H9 (cell line): Measurements from ENCODE around the gene PCBD2. TPM values are rescaled to one million over a fixed set of nuclear protein-coding genes. Genes with fewer than 3 reads are reported as not detected.

Experiments
- DNase-seq: peaks from one replicate; pipeline ENCODE4 v3.0.0-alpha.2; 2017
- H2AFZ ChIP-seq: one replicate; pipeline ENCODE4 v1.6.1; 2013; ENCODE audit warnings: mild to moderate bottlenecking, low read length, control low read depth, moderate library complexity
- H2AK5ac ChIP-seq: 2 replicates; pipeline ENCODE4 v1.6.1; 2013; ENCODE audit warnings: low read length, control low read depth, mixed read lengths; ENCODE audit not compliant: insufficient read length
- H2BK120ac ChIP-seq: one replicate; pipeline ENCODE4 v1.6.1; 2013; ENCODE audit warnings: low read depth, mild to moderate bottlenecking, low read length, control low read depth, inconsistent platforms; ENCODE audit not compliant: poor library complexity, severe bottlenecking
- H2BK12ac ChIP-seq: 2 replicates; pipeline ENCODE4 v1.6.1; 2013; ENCODE audit warnings: low read length, control low read depth, mixed read lengths, low read depth; ENCODE audit not compliant: insufficient read length
- H2BK15ac ChIP-seq: 2 replicates; pipeline ENCODE4 v1.6.1; 2013; ENCODE audit warnings: low read depth, low read length, control low read depth
- H2BK20ac ChIP-seq: one replicate; pipeline ENCODE4 v1.6.1; 2013; ENCODE audit warnings: low read depth, mild to moderate bottlenecking, low read length, control low read depth, inconsistent platforms; ENCODE audit not compliant: poor library complexity, severe bottlenecking
- H2BK5ac ChIP-seq: 2 replicates; pipeline ENCODE4 v1.6.1; 2013; ENCODE audit warnings: low read length, control low read depth, mixed read lengths; ENCODE audit not compliant: insufficient read length
- H3K14ac ChIP-seq: 2 replicates; pipeline ENCODE4 v1.6.1; 2013; ENCODE audit warnings: low read length, control low read depth; ENCODE audit not compliant: insufficient read depth
- H3K18ac ChIP-seq: 2 replicates; pipeline ENCODE4 v1.6.1; 2013; ENCODE audit warnings: low read depth, mild to moderate bottlenecking, mixed read lengths, low read length, control low read depth; ENCODE audit not compliant: insufficient read length
- H3K23ac ChIP-seq: 2 replicates; pipeline ENCODE4 v1.6.1; 2013; ENCODE audit warnings: low read length, control low read depth, mixed read lengths, low read depth; ENCODE audit not compliant: insufficient read length
- H3K23me2 ChIP-seq: 2 replicates; pipeline ENCODE4 v1.6.1; 2013; ENCODE audit warnings: low read depth, mild to moderate bottlenecking, mixed read lengths, low read length, control low read depth; ENCODE audit not compliant: insufficient read length, poor library complexity, severe bottlenecking
- H3K27ac ChIP-seq: 2 replicates; pipeline ENCODE4 v1.5.1; 2013; ENCODE audit warnings: low read length, control low read depth, mixed read lengths, low read depth; ENCODE audit not compliant: insufficient read length
- H3K27me3 ChIP-seq: 2 replicates; pipeline ENCODE4 v1.6.1; 2013; ENCODE audit warnings: low read length, control low read depth, inconsistent platforms; ENCODE audit not compliant: insufficient read depth
- H3K4ac ChIP-seq: 2 replicates; pipeline ENCODE4 v1.6.1; 2013; ENCODE audit warnings: low read depth, mild to moderate bottlenecking, control low read depth, inconsistent platforms, low read length, moderate library complexity
- H3K4me1 ChIP-seq: 2 replicates; pipeline ENCODE4 v1.6.1; 2013; ENCODE audit warnings: low read length, control low read depth, inconsistent platforms; ENCODE audit not compliant: insufficient read depth
- H3K4me2 ChIP-seq: 2 replicates; pipeline ENCODE4 v1.6.1; 2013; ENCODE audit warnings: low read length, control low read depth, mixed read lengths; ENCODE audit not compliant: insufficient read length, insufficient read depth
- H3K56ac ChIP-seq: 2 replicates; pipeline ENCODE4 v1.6.1; 2013; ENCODE audit warnings: low read depth, mild to moderate bottlenecking, mixed read lengths, low read length, control low read depth; ENCODE audit not compliant: insufficient read length
- H3K79me1 ChIP-seq: 2 replicates; pipeline ENCODE4 v1.6.1; 2013; ENCODE audit warnings: low read depth, mild to moderate bottlenecking, moderate library complexity, low read length, control low read depth, inconsistent platforms; ENCODE audit not compliant: insufficient read depth, poor library complexity, severe bottlenecking
- H3K79me2 ChIP-seq: 2 replicates; pipeline ENCODE4 v1.6.1; 2013; ENCODE audit warnings: low read length, control low read depth, inconsistent platforms; ENCODE audit not compliant: insufficient read depth
- H3K9ac ChIP-seq: 2 replicates; pipeline ENCODE4 v1.6.1; 2013; ENCODE audit warnings: low read length, control low read depth, mixed read lengths; ENCODE audit not compliant: insufficient read length; ENCODE audit errors: extremely low read depth
- H3K9me3 ChIP-seq: one replicate; pipeline ENCODE4 v1.6.1; 2013; ENCODE audit warnings: low read depth, low read length, inconsistent platforms; ENCODE audit not compliant: control insufficient read depth
- H3T11ph ChIP-seq: one replicate; pipeline ENCODE4 v1.6.1; 2013; ENCODE audit warnings: mild to moderate bottlenecking, low read length, control low read depth, inconsistent platforms
- H4K20me1 ChIP-seq: one replicate; pipeline ENCODE4 v1.6.1; 2013; ENCODE audit not compliant: control insufficient read depth, insufficient read length, insufficient read depth
- H4K5ac ChIP-seq: 2 replicates; pipeline ENCODE4 v1.6.1; 2013; ENCODE audit warnings: low read depth, mild to moderate bottlenecking, mixed read lengths, low read length, control low read depth; ENCODE audit not compliant: insufficient read length
- H4K8ac ChIP-seq: replicated peaks from 2 replicates; pipeline ENCODE4 v1.6.1; 2013; ENCODE audit warnings: low read length, control low read depth, mixed read lengths, low read depth; ENCODE audit not compliant: insufficient read length
- H4K91ac ChIP-seq: 2 replicates; pipeline ENCODE4 v1.6.1; 2013; ENCODE audit warnings: low read depth, mild to moderate bottlenecking, moderate library complexity, mixed read lengths, low read length, control low read depth; ENCODE audit not compliant: insufficient read length
- H3K27ac Mint-ChIP-seq, 3 experiments: 2 replicates in 2 of 3; 3 replicates in 1 of 3; pipeline ENCODE4 v1.8.0; 2020 to 2021; ENCODE audit warnings: mixed read lengths in 3 of 3, mild to moderate bottlenecking in 1 of 3, moderate library complexity in 1 of 3
- H3K27me3 Mint-ChIP-seq: 2 replicates; pipeline ENCODE4 v1.8.0; 2021; ENCODE audit warnings: low read depth, mild to moderate bottlenecking, moderate library complexity, mixed read lengths
- H3K36me3 Mint-ChIP-seq, 3 experiments: 2 replicates in 2 of 3; 3 replicates in 1 of 3; pipeline ENCODE4 v1.8.0; 2020 to 2021; ENCODE audit warnings: low read depth in 3 of 3, mixed read lengths in 3 of 3; ENCODE audit not compliant: insufficient read depth in 1 of 3
- H3K4me1 Mint-ChIP-seq, 2 experiments: 2 replicates each; pipeline ENCODE4 v1.8.0; 2020; ENCODE audit warnings: mixed read lengths in 2 of 2
- H3K4me3 Mint-ChIP-seq, 2 experiments: 2 replicates in 1 of 2; 3 replicates in 1 of 2; pipeline ENCODE4 v1.8.0; 2020 to 2021; ENCODE audit warnings: mild to moderate bottlenecking in 2 of 2, mixed read lengths in 2 of 2, moderate library complexity in 1 of 2
- H3K9me3 Mint-ChIP-seq, 2 experiments: 2 replicates in 1 of 2; 3 replicates in 1 of 2; pipeline ENCODE4 v1.8.0; 2020; ENCODE audit warnings: mild to moderate bottlenecking in 2 of 2, mixed read lengths in 2 of 2, moderate library complexity in 1 of 2
- WGBS: extraction: QIAGEN DNeasy Blood & Tissue Kit; methylation state at CpG from one replicate; pipeline ENCODE4 v1.1.7; 2013; ENCODE audit warnings: missing lambda C conversion rate, low lambda C conversion rate, mixed read lengths; ENCODE audit not compliant: insufficient read length; ENCODE audit errors: extremely low coverage; 5-methylcytosine and 5-hydroxymethylcytosine counted together
- total RNA-seq: library from RNA; stranded (reverse); gene quantifications from 2 replicates; pipeline ENCODE4 v1.2.1, GENCODE V29; 2021
- TF ChIP-seq, protein P1 (sequence below): fragments of 200-600 bp; sonication (generic); conservative IDR thresholded peaks from 3 replicates; pipeline ENCODE4 v1.8.0; 2021; ENCODE audit warnings: antibody characterized with exemption, mild to moderate bottlenecking

The PCBD2 gene
- total RNA-seq, 1 experiment from 2014 or later = 11.9 TPM

DNA sequence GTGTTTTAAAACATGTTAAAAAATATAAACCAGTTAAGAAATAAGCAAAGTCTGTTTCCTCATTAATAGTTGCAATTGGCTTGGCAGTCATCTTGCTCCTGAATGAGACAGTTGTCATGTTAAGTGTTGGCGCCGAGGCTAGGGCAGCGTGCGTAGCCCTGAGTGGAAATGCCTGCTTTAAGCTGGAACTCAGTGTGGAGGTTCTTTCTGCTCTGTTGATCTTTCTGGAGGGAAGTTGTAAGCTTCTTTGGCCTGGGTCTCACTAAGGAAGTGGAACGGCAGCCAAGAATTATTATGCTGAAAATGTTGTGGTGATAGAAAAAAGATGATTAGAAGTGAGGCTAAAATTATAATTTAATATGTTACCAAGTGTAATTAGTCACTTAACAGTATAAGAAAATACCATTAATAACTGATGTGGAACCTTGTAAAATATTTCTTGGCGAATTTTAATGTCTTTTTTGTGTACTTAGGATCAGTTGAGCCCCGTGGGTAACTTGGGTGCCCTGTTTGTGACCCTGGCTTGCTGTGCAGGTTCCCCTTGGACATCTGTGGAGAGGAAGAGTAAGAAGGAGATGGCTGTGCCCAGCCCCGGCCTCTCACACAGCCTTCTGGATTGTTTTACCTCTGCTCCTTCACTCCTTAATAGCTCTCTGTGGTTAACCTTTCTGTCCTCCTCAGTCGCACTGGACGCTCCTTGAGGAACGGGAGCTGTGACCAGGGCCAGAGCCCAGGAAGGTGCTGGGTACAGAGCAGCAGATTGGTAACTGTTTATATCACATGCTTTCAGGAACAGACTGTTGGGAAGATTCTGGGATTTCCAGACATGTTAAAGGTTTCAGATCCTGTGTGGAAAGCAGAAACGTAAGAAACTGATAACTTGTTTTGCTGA is 31.0 kb downstream of the PCBD2 start:
- H2AFZ ChIP-seq = no peak overlapping the region
- H3K9me3 ChIP-seq = no peaks in the 10 kb centered on the region
- H4K91ac ChIP-seq = no peak overlapping the region
- no peak overlapping the region for H2BK15ac ChIP-seq
- no peak overlapping the region for H2BK20ac ChIP-seq
- Mint-ChIP-seq H3K4me1 (peaks cover 5 to 7% of the 10 kb centered on the region in 2 experiments), H3K36me3 (peaks cover 0 to 21% (median under 1%) of the 10 kb centered on the region in 3 experiments; a peak in 4 of 7 replicates), H3K9me3 (no peaks in the 10 kb centered on the region), H3K4me3 (no peak overlapping the region), H3K27me3 (no peaks in the 10 kb centered on the region), H3K27ac (peak overlapping the region in 2 of 3 experiments; percentile 52 to 55; a peak in 1 of 7 replicates)
- no peak overlapping the region for H3K4ac ChIP-seq
- H3K14ac ChIP-seq = no peak overlapping the region
- whole genome bisulfite sequencing = no CpG with 5 or more reads among the region's 12 CpGs
- H4K20me1 ChIP-seq = no peaks in the 10 kb centered on the region
- H2BK12ac ChIP-seq = no peak overlapping the region
- H3K9ac ChIP-seq = no peak overlapping the region
- no peaks in the 10 kb centered on the region for H3K23me2 ChIP-seq
- no peaks in the 10 kb centered on the region; the same call in 1 of the 2 replicates for H3K79me2 ChIP-seq
- no peak overlapping the region for H4K5ac ChIP-seq
- DNase-seq = no peak
- no peak overlapping the region for H2BK120ac ChIP-seq
- no peak overlapping the region for H3K23ac ChIP-seq
- H3K4me2 ChIP-seq = no peak overlapping the region
- TF ChIP-seq, protein P1, sequence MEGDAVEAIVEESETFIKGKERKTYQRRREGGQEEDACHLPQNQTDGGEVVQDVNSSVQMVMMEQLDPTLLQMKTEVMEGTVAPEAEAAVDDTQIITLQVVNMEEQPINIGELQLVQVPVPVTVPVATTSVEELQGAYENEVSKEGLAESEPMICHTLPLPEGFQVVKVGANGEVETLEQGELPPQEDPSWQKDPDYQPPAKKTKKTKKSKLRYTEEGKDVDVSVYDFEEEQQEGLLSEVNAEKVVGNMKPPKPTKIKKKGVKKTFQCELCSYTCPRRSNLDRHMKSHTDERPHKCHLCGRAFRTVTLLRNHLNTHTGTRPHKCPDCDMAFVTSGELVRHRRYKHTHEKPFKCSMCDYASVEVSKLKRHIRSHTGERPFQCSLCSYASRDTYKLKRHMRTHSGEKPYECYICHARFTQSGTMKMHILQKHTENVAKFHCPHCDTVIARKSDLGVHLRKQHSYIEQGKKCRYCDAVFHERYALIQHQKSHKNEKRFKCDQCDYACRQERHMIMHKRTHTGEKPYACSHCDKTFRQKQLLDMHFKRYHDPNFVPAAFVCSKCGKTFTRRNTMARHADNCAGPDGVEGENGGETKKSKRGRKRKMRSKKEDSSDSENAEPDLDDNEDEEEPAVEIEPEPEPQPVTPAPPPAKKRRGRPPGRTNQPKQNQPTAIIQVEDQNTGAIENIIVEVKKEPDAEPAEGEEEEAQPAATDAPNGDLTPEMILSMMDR = no peak
- no peaks in the 10 kb centered on the region for H3K27me3 ChIP-seq
- H3K56ac ChIP-seq = no peak overlapping the region
- no peaks in the 10 kb centered on the region for H3K4me1 ChIP-seq
- H4K8ac ChIP-seq = no peak overlapping the region
- no peak overlapping the region for H2BK5ac ChIP-seq
- H3K27ac ChIP-seq = no peak overlapping the region
- H3K18ac ChIP-seq = no peak overlapping the region
- no peak overlapping the region for H3T11ph ChIP-seq
- H3K79me1 ChIP-seq = no peaks in the 10 kb centered on the region
- no peak overlapping the region for H2AK5ac ChIP-seq
